H1 (cell line): ENCODE results near the gene GRAMD4. TPM values are rescaled to one million over a fixed set of nuclear protein-coding genes. Genes with fewer than 3 reads are reported as not detected.

ENCODE experiments used
- CTCF ChIA-PET: fragments of 300-600 bp; sonication (Branson Sonifier 250); formaldehyde crosslinking; loops from one replicate; lab custom pipeline; 2021; ENCODE audit not compliant: partially characterized antibody; lab: Charles Lee
- POLR2A ChIA-PET: fragments of 300-600 bp; sonication (Branson Sonifier 250); formaldehyde crosslinking; loops from one replicate; lab custom pipeline; 2021; ENCODE audit warnings: inconsistent platforms; ENCODE audit not compliant: partially characterized antibody; lab: Charles Lee
- DNase-seq, 2 experiments: peaks; one replicate each; pipeline versions ENCODE4 v3.0.0 to v3.0.0-alpha.2; 2010 to 2022; ENCODE audit warnings: low spot score in 2 of 2, low read depth in 1 of 2, mixed read lengths in 1 of 2
- FAIRE-seq: peaks from 2 replicates; lab custom pipeline; 2011; peaks lifted over from hg19 to GRCh38; lab: Jason Lieb, UNC
- H2AFZ ChIP-seq: 2 replicates; pipeline ENCODE4 v1.8.1; 2012; ENCODE audit warnings: low read length, inconsistent platforms
- H2AK5ac ChIP-seq: 2 replicates; pipeline ENCODE4 v1.6.1; 2013; ENCODE audit warnings: low read depth, low read length
- H2BK120ac ChIP-seq: replicated peaks from 2 replicates; pipeline ENCODE3; 2013; ENCODE audit warnings: low read depth, low read length, inconsistent platforms
- H2BK12ac ChIP-seq: 2 replicates; pipeline ENCODE4 v1.6.1; 2013; ENCODE audit warnings: low read depth, low read length
- H2BK15ac ChIP-seq: 2 replicates; pipeline ENCODE4 v1.6.1; 2013; ENCODE audit warnings: low read length
- H2BK20ac ChIP-seq: 2 replicates; pipeline ENCODE4 v1.6.1; 2013; ENCODE audit warnings: low read length
- H2BK5ac ChIP-seq: 2 replicates; pipeline ENCODE4 v1.6.1; 2013; ENCODE audit warnings: low read depth, low read length
- H3K14ac ChIP-seq: 2 replicates; pipeline ENCODE4 v1.6.1; 2013; ENCODE audit warnings: inconsistent platforms; ENCODE audit not compliant: insufficient read length
- H3K18ac ChIP-seq: 2 replicates; pipeline ENCODE4 v1.6.1; 2013; ENCODE audit warnings: low read length; ENCODE audit errors: extremely low read depth
- H3K23ac ChIP-seq: 2 replicates; pipeline ENCODE4 v1.6.1; 2013; ENCODE audit warnings: inconsistent platforms; ENCODE audit not compliant: insufficient read length
- H3K23me2 ChIP-seq: 2 replicates; pipeline ENCODE4 v1.6.1; 2013; ENCODE audit warnings: low read depth, low read length
- H3K27ac ChIP-seq: 2 replicates; pipeline ENCODE4 v1.6.1; 2011; ENCODE audit warnings: low read depth, low read length, inconsistent platforms
- H3K27me3 ChIP-seq, 4 experiments: replicated peaks in 1 of 4; 1 replicate in 1 of 4; 2 replicates in 3 of 4; pipeline versions ENCODE4 v1.6.1 to v1.8.1; 2011 to 2013; ENCODE audit warnings: low read length in 3 of 4, mild to moderate bottlenecking in 3 of 4, inconsistent platforms in 2 of 4, mixed read lengths in 2 of 4, moderate library complexity in 1 of 4; ENCODE audit not compliant: control insufficient read depth in 3 of 4, insufficient read depth in 3 of 4; ENCODE audit errors: extremely low read depth in 1 of 4
- H3K36me3 ChIP-seq, 4 experiments: 2 replicates each; pipeline versions ENCODE4 v1.6.1 to v1.8.1; 2011 to 2013; ENCODE audit warnings: mild to moderate bottlenecking in 4 of 4, low read length in 3 of 4, moderate library complexity in 2 of 4, control low read depth in 1 of 4, inconsistent platforms in 1 of 4; ENCODE audit not compliant: insufficient read depth in 4 of 4, control insufficient read depth in 2 of 4
- H3K4ac ChIP-seq: replicated peaks from 2 replicates; pipeline ENCODE3; 2013; ENCODE audit warnings: low read length, low read depth, mixed read lengths, inconsistent platforms; ENCODE audit not compliant: insufficient read length
- H3K4me1 ChIP-seq, 4 experiments: replicated peaks in 1 of 4; 1 replicate in 1 of 4; 2 replicates in 3 of 4; pipeline versions ENCODE4 v1.6.1 to v1.8.1; 2011 to 2013; ENCODE audit warnings: low read length in 3 of 4, inconsistent platforms in 2 of 4, mixed read lengths in 1 of 4; ENCODE audit not compliant: insufficient read depth in 4 of 4, control insufficient read depth in 3 of 4
- H3K4me2 ChIP-seq, 2 experiments: 2 replicates each; pipeline versions ENCODE4 v1.6.1 to v1.8.1; 2011 to 2013; ENCODE audit warnings: low read depth in 2 of 2, low read length in 2 of 2, control low read depth in 1 of 2, inconsistent platforms in 1 of 2, mild to moderate bottlenecking in 1 of 2; ENCODE audit not compliant: insufficient read depth in 1 of 2
- H3K4me3 ChIP-seq, 4 experiments: fragments of 200-600, 300-600 bp in 1 of 4; sonication (generic), shearing (Covaris generic), sonication (Bioruptor Twin) in 1 of 4; 2 replicates each; pipeline versions ENCODE4 v1.5.1 to v1.8.1; 2011 to 2016; ENCODE audit warnings: low read length in 4 of 4, low read depth in 3 of 4, control low read depth in 2 of 4, inconsistent platforms in 2 of 4, mild to moderate bottlenecking in 2 of 4, mixed read lengths in 1 of 4, moderate library complexity in 1 of 4; ENCODE audit not compliant: insufficient read depth in 2 of 4; ENCODE audit errors: extremely low read depth in 1 of 4
- H3K56ac ChIP-seq: replicated peaks from 2 replicates; pipeline ENCODE3; 2013; ENCODE audit warnings: low read depth, mild to moderate bottlenecking, mixed read lengths, low read length, inconsistent platforms; ENCODE audit not compliant: insufficient read length
- H3K79me1 ChIP-seq: 2 replicates; pipeline ENCODE4 v1.6.1; 2013; ENCODE audit warnings: low read depth, low read length, control low read depth
- H3K79me2 ChIP-seq, 2 experiments: 2 replicates each; pipeline versions ENCODE4 v1.6.1 to v1.8.1; 2012 to 2013; ENCODE audit warnings: low read length in 2 of 2, mild to moderate bottlenecking in 2 of 2, inconsistent platforms in 1 of 2; ENCODE audit not compliant: insufficient read depth in 2 of 2, control insufficient read depth in 1 of 2
- H3K9ac ChIP-seq, 4 experiments: replicated peaks in 1 of 4; 1 replicate in 1 of 4; 2 replicates in 3 of 4; pipeline versions ENCODE4 v1.6.1 to v1.8.1; 2011 to 2013; ENCODE audit warnings: low read depth in 3 of 4, low read length in 3 of 4, control low read depth in 2 of 4, mild to moderate bottlenecking in 2 of 4, moderate library complexity in 2 of 4, inconsistent platforms in 1 of 4; ENCODE audit errors: extremely low read depth in 1 of 4
- H3K9me3 ChIP-seq, 2 experiments: 2 replicates each; pipeline versions ENCODE4 v1.6.1 to v1.8.1; 2012 to 2013; ENCODE audit warnings: mild to moderate bottlenecking in 2 of 2, moderate library complexity in 2 of 2, control low read depth in 1 of 2, inconsistent platforms in 1 of 2, low read depth in 1 of 2, low read length in 1 of 2, mixed read lengths in 1 of 2; ENCODE audit not compliant: insufficient read depth in 2 of 2
- H4K20me1 ChIP-seq, 2 experiments: replicated peaks in 1 of 2; 2 replicates each; pipeline versions ENCODE3 to v1.8.1; 2011 to 2013; ENCODE audit warnings: inconsistent platforms in 2 of 2, low read length in 2 of 2, mild to moderate bottlenecking in 1 of 2; ENCODE audit not compliant: insufficient read depth in 2 of 2, control insufficient read depth in 1 of 2
- H4K5ac ChIP-seq: 2 replicates; pipeline ENCODE4 v1.6.1; 2013; ENCODE audit warnings: low read length, low read depth, mixed read lengths, inconsistent platforms; ENCODE audit not compliant: insufficient read length
- H4K8ac ChIP-seq: 2 replicates; pipeline ENCODE4 v1.8.0; 2013; ENCODE audit warnings: mild to moderate bottlenecking, moderate library complexity, low read length, inconsistent platforms; ENCODE audit not compliant: insufficient read depth; ENCODE audit errors: extremely low read depth
- H4K91ac ChIP-seq: replicated peaks from 2 replicates; pipeline ENCODE3; 2013; ENCODE audit warnings: low read length, mixed read lengths, inconsistent platforms; ENCODE audit not compliant: insufficient read length
- BCL11A ChIP-seq, 2 experiments: IDR thresholded peaks; one replicate each; pipeline ENCODE4 v1.6.1; 2011; ENCODE audit warnings: low read depth in 2 of 2, low read length in 2 of 2, mild to moderate bottlenecking in 2 of 2
- EGR1 ChIP-seq: IDR thresholded peaks from 2 replicates; pipeline ENCODE4 v1.6.1; 2011; ENCODE audit warnings: low read depth, low read length, borderline replicate concordance
- HDAC6 ChIP-seq: IDR thresholded peaks from one replicate; pipeline ENCODE4 v1.7.1; 2012; ENCODE audit warnings: low read depth, mild to moderate bottlenecking, inconsistent platforms, low read length, moderate library complexity
- KDM1A ChIP-seq: fragments of 200-600, 300-600 bp; sonication (generic); IDR thresholded peaks from 2 replicates; pipeline ENCODE4 v1.7.1; 2016; ENCODE audit warnings: mild to moderate bottlenecking, low read length, borderline replicate concordance
- TBP ChIP-seq: IDR thresholded peaks from 2 replicates; pipeline ENCODE4 v1.6.1; 2011; ENCODE audit warnings: low read depth, low read length, improper control_type of control experiment
- YY1 ChIP-seq: IDR thresholded peaks from 2 replicates; pipeline ENCODE4 v1.6.1; 2011; ENCODE audit warnings: low read depth, mild to moderate bottlenecking, low read length
- ZNF274 ChIP-seq: IDR thresholded peaks from 2 replicates; pipeline ENCODE4 v1.7.0; 2012; ENCODE audit warnings: low read length, borderline replicate concordance; ENCODE audit errors: extremely low read depth
- WGBS, 2 experiments: shearing (Covaris generic) in 1 of 2; methylation state at CpG; one replicate each; pipeline versions ENCODE4 v1.1.6 to v1.1.7; 2013 to 2015; ENCODE audit warnings: low lambda C conversion rate in 2 of 2, mixed read lengths in 2 of 2, inconsistent platforms in 1 of 2, low coverage in 1 of 2, missing lambda C conversion rate in 1 of 2; ENCODE audit not compliant: insufficient replicate concordance in 2 of 2, insufficient coverage in 1 of 2, insufficient read length in 1 of 2; ENCODE audit errors: extremely low coverage in 1 of 2, missing lambda C conversion rate in 1 of 2; 5-methylcytosine and 5-hydroxymethylcytosine counted together
- polyA plus RNA-seq, 7 experiments: library from polyadenylated mRNA; depleted of rRNA in 3 of 7; stranded (reverse) in 5 of 7; unstranded in 2 of 7; fragments of >200 nt in 5 of 7; fragments of 200-250 nt in 2 of 7; gene quantifications; 1 replicate in 5 of 7; 2 replicates in 1 of 7; 4 replicates in 1 of 7; pipeline versions ENCODE4 v1.2.1 to v1.2.3, GENCODE V29; 2011 to 2013; ENCODE audit warnings: missing spikeins in 2 of 7, mixed read lengths in 2 of 7
- total RNA-seq: library from RNA; stranded (reverse); fragmentation: NEBNext Ultra II Directional; extraction: Animal tissue kit (Norgen Biotek cat#: 25700); gene quantifications from 2 replicates; pipeline ENCODE4 v1.2.1, GENCODE V29; 2021

Gene GRAMD4
- total and polyA plus RNA-seq, 2 of the 8 experiments (the other 6 are each of a cell fraction or from before 2014, with no cell fraction given), result 7.9 to 25.6 TPM

DNA sequence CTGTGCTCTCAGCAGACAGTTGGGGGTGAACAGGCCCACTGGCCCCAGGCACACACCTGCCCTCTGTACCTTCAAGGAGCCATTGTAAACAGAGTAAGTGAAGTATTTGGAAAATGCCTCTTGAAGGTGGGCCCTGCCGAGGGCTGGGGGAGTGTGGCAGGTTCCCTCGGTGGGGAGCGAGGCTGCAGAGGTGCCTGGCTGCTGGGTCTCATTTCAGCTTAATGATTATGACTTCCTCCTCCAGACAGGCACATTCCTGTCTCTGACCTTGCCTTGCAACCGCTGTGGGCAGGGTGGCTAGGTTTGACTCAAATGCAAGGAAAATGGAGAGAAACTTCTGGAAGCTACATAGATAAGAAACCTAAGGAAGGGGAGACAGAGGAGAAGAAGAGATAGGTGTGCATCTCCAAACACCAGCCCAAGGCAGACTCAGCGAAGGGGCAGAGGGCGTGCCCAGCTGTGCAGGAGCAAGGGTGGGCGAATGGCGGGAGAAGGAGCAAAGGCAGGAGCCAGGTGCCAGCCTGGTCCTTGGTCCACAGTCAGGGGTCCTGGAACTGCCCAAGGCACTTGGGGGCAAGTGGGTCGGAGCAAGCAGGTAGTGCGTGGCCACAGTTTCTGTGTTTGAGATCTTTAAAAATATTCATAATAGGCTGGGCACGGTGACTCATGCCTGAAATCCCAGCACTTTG, 14.0 kb downstream of the GRAMD4 start:
- Histone ChIP-seq H4K5ac (no peak overlapping the region), H4K20me1 (peaks cover 0 to under 1% of the 10 kb centered on the region in 2 experiments), H2BK12ac (0 out of 2 replicates have a peak overlapping the region, but pooled peaks have one; percentile 14)
- TF ChIP-seq ZNF274, result no peak
- no peak for TF ChIP-seq YY1
- no peak for TF ChIP-seq TBP
- no peak for TF ChIP-seq EGR1
- no peak for TF ChIP-seq HDAC6
- no peak for TF ChIP-seq KDM1A
- no peak for TF ChIP-seq BCL11A (IDR thresholded peaks at IDR 0.05; ENCODE audit: low read depth in 2 of 2, low read length in 2 of 2)
- TF ChIP-seq, all 59 proteins: peak for 0
- H3K79me2 ChIP-seq, result no peaks in the 10 kb centered on the region
- ChIA-PET POLR2A (no interaction called here), CTCF (interaction anchor here (2.2 kb wide), 1 partner anchor 71 kb away, joined by 7 read pairs; no protein-coding TSS in a partner anchor)
- H3K27ac ChIP-seq, result no peak overlapping the region
- no peak for FAIRE-seq
- 91% methylated on average over 11 of the region's 11 CpGs; no CpG with 5 or more reads in 1 of the 2 experiments for WGBS, 2 experiments
- H4K8ac ChIP-seq, result no peak overlapping the region; the same call in 1 of the 2 replicates
- H3K14ac ChIP-seq, result no peak overlapping the region
- no peak overlapping the region for H3K56ac ChIP-seq
- H4K91ac ChIP-seq, result no peak overlapping the region
- no peaks in the 10 kb centered on the region for H3K9me3 ChIP-seq
- peaks cover 0 to 4% (median 1%) of the 10 kb centered on the region in 4 experiments; a peak in 2 of 7 replicates for H3K4me1 ChIP-seq
- peak overlapping the region; percentile 68 for H2BK5ac ChIP-seq
- H3K9ac ChIP-seq, result no peak overlapping the region
- H2BK20ac ChIP-seq, result no peak overlapping the region
- H2AK5ac ChIP-seq, result 0 out of 2 replicates have a peak overlapping the region, but pooled peaks have one; percentile 39
- H3K36me3 ChIP-seq, result no peaks in the 10 kb centered on the region
- H2BK15ac ChIP-seq, result no peak overlapping the region
- H3K4ac ChIP-seq, result peak overlapping the region; percentile 78
- no peak overlapping the region for H2BK120ac ChIP-seq
- no peak for DNase-seq
- H3K4me2 ChIP-seq, result no peak overlapping the region
- H3K27me3 ChIP-seq, result no peaks in the 10 kb centered on the region
- no peak overlapping the region for H2AFZ ChIP-seq
- no peak overlapping the region for H3K23ac ChIP-seq
- no peaks in the 10 kb centered on the region; the same call in 1 of the 2 replicates for H3K79me1 ChIP-seq
- H3K18ac ChIP-seq, result no peak overlapping the region
- H3K4me3 ChIP-seq, result no peak overlapping the region
- H3K23me2 ChIP-seq, result no peaks in the 10 kb centered on the region; the same call in 1 of the 2 replicates
